GM21528 (cell line): ENCODE results near the gene TICAM1.
"Not testable (repeated sequence)": the region's sequence is repeated elsewhere in the genome, so short reads cannot be mapped to it uniquely, and the experiment has no call there.

Experiments
- ATAC-seq: cut with Tn5 transposase; IDR thresholded peaks from one replicate; pipeline ENCODE4 v1.9.1; 2021; ENCODE audit warnings: mild to moderate bottlenecking, moderate library complexity; ENCODE audit not compliant: unreplicated experiment, low FRiP score

The TICAM1 gene

DNA sequence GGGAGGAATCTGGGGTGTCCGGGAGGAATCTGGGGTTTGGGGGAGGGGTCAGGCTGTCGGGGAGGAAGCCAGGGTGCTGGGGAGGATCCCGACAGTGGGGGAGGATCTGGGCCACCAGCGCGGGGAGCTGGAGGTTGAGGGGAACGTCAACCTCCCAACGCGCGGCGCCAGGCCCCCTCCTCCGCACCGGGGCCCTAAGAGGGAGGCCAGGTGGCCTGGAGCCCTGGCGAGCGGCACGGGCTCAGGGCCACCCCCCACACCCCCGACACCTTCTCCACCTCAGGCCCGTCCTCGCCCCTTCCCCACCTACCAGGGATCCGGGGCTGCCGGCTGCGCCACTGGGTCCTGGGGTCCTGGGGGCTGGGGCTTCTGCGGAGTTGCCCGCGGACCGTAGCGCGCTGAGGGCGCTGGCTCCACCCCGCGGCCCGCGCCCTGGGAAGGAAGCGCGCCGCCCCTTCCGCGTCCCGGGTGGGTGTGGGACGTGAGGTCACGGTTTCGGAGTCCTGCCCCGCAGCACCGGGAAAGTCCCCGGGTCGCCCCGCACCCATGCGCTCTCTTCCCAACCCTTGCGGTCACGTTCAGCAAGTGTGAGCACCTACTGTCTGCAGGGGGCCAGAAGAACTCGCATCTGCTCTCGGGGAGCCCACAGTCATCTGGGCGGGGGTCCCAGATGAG, at the start of gene TICAM1:
TSS of gene TICAM1 (minus strand) at position 409 of the 675 bp plus-strand sequence. CDS start 13,335 bp downstream, outside the sequence.
- no peak for ATAC-seq

GRCh38 chr19:4879041-4879440, 47.5 kb upstream of the TICAM1 start:
- ATAC-seq: no peak

DNA sequence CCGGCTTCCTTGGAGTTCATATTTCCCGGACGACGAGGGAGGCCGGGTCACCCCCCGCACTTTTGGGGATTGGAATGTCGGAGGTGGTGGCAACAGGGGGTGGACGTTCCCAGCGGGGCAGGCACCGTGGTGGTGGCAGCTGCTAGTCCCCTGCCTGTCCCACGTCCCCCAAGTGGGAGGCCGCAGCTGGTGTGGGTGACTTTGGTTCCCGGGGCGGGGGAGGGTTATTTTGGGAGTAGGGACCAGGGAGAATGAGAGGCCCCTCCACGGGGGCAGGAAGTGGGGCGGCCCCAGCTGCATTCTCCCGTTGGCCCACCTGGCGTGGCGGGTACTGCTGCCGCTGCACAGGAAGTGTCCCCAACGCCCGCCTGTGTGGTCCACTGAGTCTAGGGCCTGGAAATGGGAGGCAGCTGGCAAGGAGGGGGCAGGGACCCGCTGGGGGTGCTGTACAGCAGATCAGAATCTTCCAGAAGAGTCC, 47.0 kb upstream of the TICAM1 start:
- no peak for ATAC-seq

- no peak for ATAC-seq
Observed at GRCh38 chr19:4877753-4878490, 46.4 kb upstream of the TICAM1 start.

DNA sequence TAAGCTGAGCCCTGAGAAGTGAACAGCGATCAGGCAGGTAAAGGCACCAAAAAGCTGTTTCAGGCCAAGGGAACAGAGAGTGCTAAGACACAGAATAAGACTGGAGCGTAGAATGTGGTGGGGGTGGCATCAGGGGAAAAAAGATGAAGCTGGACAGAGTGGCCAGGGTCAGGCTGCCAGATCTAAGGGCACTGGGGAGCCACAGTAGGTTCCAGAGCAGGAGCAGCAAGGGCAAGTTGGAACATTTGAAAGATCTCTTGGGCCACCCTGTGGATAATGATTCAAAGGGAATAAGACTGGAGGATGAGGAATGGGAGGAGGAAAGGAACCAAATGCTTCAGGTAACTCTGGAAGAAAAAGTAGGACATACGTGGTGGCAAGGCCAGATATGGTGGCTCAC, 42.4 kb upstream of the TICAM1 start:
- ATAC-seq: no peak

DNA sequence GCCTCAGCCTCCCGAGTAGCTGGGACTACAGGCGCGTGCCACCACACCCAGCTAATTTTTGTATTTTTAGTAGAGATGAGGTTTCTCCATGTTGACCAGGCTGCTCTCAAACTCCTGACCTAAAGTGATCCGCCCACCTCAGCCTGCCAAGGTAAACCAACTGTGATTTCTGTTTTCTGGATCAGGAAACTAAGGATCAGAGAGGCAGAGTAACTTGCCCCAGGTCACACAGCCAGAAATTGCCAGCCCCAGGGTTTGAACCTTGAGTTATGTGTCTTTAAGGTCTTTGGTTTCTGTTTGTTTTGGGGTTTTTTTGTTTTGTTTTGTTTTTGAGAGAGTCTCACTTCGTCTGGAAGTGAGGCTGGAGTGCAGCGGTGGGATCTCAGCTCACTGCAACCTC, 40.2 kb upstream of the TICAM1 start:
- no peak for ATAC-seq

GRCh38 chr19:4870025-4870700, 38.7 kb upstream of the TICAM1 start:
- ATAC-seq: no peak

GRCh38 chr19:4868286-4868834, 36.8 kb upstream of the TICAM1 start:
- no peak for ATAC-seq

GRCh38 chr19:4867534-4868285, 36.2 kb upstream of the TICAM1 start, which contains the start of gene PLIN3:
Gene PLIN3 (minus strand): TSS chr19:4867667. CDS start chr19:4861394, 6,273 bp downstream.
- ATAC-seq: peak; percentile 57

DNA sequence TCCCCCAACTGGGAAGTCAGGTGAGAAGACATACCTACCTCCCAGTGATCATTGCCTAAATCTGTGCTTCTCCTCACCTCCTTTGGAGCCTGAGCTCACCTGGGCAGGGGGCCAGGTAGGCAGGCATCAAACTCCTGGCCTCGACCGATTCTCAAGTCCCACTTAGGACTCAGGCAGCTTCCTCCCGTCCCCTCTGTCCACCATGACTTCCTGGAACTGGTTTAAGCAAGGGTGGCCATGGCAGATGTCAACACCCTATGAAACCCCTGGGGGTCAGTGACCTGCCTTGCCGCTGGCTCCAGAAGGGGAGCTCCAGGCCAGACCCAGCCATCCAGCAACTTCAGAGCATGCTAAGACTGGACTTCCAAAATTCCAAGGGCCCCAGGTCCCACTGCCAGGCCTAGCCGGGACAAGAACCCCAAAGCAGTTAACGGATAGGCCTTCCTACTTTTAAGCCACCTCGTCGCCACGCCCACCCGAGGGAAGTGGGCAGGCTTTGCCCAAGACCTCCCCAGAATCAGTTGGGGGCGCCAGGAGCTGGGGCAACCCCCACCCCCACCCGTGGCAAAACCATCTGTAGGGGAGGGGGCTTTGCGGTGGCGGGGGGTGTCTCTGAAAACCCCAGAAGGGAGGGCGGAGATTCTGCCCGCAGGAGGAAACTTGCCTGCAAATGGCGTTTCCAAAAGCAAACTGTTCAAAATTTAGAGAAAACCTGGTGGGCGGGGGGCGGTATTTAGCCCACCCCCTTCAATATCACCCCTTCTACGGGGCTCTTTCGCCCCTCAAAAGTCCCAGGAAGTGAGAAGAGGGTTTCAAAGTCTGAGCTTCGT, 35.3 kb upstream of the TICAM1 start:
- no peak for ATAC-seq

- ATAC-seq: no peak
Observed at GRCh38 chr19:4861147-4861546, 29.6 kb upstream of the TICAM1 start.

- no peak for ATAC-seq
Observed at GRCh38 chr19:4859697-4860096, 28.2 kb upstream of the TICAM1 start.

DNA sequence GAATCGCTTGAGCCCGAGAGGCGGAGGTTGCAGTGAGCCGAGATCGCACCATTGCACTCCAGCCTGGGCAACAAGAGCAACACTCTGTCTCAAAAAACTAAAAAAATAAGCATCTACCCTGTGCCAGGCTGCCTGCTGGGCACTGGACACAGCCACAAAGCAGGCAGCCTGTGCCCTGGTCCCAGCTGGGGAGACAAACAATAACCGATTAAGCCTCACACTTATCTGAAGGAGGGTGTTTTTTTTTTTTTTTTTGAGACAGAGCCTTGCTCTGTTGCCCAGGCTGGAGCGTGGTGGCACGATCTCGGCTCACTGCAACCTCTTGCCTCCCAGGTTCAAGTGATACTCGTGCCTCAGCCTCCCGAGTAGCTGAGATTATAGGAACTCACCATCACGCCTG, 25.0 kb upstream of the TICAM1 start:
- ATAC-seq: not testable (repeated sequence)

DNA sequence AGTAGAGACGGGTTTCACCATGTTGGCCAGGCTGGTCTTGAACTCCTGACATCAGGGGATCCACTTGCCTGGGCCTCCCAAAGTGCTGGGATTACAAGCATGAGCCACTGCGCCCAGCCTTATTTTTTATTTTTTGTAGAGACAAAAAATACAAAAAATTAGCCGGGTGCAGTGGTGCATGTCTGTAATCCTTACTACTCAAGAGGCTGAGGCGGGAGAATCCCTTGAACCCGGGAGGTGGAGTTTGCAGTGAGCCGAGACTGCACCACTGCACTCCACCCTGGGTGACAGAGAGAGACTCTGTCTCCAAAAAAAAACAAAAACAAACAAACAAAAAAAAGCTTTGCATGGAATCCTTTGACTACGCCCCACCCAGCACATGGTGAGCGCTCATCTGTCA, 22.0 kb upstream of the TICAM1 start:
- ATAC-seq: not testable (repeated sequence)

DNA sequence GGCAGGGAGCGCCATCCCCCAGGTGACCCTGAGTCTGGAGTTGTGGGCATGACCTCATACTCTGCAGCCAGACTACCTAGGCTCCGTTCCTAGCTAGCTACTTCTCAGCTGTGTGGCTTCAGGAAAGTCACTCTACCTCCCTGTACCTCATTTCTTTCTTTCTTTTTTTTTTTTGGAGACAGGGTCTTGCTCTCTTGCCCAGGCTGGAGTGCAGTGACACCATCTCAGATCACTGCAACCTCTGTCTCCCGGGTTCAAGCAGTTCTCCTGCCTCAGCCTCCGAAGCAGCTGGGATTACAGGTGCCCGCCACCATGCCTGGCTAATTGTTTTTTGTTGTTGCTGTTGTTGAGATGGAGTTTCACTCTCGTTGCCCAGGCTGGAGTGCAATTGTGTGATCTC, 21.0 kb upstream of the TICAM1 start:
- no peak for ATAC-seq

DNA sequence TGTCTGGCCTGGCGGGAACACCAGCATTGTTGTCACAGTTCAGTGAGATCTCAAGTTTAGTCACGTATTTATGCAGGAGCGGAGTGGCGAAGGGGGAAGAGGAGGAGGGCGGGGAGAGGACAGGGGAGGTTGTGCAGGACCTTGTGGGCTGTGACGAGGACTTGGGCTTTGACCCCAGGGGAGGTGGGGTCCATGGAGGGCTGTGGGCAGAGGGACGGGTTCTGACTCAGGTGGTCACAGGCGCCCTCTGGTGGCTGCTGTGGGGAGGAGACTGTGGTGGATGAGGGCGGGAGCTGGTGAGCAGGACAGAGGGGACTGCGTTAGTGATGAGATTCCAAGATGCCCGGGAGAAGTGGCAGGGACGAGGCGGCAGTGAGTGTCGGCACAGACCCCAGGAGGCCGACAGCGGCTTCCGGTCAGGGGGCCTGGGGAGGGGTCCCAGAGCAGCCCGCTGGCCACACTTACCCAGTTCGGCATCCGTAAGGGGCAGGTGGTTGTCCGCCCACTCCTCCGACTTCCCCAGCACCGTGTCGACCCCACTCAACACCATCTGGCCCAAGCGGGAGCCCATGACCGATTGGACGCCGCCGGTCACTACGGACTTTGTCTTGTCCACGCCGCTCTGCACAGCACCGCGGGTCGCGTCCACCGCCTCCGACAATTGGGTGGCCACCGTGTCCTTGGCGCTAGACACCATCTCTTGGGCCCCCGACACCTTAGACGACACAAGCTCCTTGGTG, 20.2 kb upstream of the TICAM1 start:
- ATAC-seq: no peak

GRCh38 chr19:4849019-4849418, 17.5 kb upstream of the TICAM1 start:
- no peak for ATAC-seq

- no peak for ATAC-seq
Observed at GRCh38 chr19:4847190-4847973, 15.9 kb upstream of the TICAM1 start.
